NB4 (cell line): ENCODE measurements around the gene PCDHGB3.

Experiments used
- MAX ChIP-seq: IDR thresholded peaks from 2 replicates; pipeline ENCODE4 v1.6.1; 2011; ENCODE audit warnings: low read depth, low read length
- TF ChIP-seq, protein P1 (sequence below): IDR thresholded peaks from one replicate; pipeline ENCODE4 v1.5.1; 2012; ENCODE audit warnings: low read depth, low read length

- no peak for TF ChIP-seq MAX
- TF ChIP-seq, protein P1, sequence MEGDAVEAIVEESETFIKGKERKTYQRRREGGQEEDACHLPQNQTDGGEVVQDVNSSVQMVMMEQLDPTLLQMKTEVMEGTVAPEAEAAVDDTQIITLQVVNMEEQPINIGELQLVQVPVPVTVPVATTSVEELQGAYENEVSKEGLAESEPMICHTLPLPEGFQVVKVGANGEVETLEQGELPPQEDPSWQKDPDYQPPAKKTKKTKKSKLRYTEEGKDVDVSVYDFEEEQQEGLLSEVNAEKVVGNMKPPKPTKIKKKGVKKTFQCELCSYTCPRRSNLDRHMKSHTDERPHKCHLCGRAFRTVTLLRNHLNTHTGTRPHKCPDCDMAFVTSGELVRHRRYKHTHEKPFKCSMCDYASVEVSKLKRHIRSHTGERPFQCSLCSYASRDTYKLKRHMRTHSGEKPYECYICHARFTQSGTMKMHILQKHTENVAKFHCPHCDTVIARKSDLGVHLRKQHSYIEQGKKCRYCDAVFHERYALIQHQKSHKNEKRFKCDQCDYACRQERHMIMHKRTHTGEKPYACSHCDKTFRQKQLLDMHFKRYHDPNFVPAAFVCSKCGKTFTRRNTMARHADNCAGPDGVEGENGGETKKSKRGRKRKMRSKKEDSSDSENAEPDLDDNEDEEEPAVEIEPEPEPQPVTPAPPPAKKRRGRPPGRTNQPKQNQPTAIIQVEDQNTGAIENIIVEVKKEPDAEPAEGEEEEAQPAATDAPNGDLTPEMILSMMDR: no peak
Measured at GRCh38 chr5:141389153-141390042, 19.4 kb downstream of the PCDHGB3 start.
